Measurements from ENCODE around the gene TSPAN31.
A peak's percentile ranks its signal among the peaks of the same experiment; 100 is the strongest.

GRCh38 chr12:57782608-57783465, 38.0 kb downstream of the TSPAN31 start, which contains the start of gene TSFM:
- no peak for TF ChIP-seq EZH2 (IDR thresholded peaks at IDR 0.05; ENCODE audit: borderline replicate concordance, low read length)
- peak; percentile 89 for TF ChIP-seq CTCF (IDR thresholded peaks at IDR 0.05; ENCODE audit: low read length)
